NCI-H1694 treated with DMSO at 0.1 percent for 48 hours (cell line): Measurements from ENCODE around the gene KRT4.

Experiments
- DNase-seq: peaks from one replicate; lab custom pipeline; 2025; lab: John Stamatoyannopoulos, UW

Gene KRT4

GRCh38 chr12:52821826-52822660 is 8.1 kb upstream of the KRT4 start:
- no peak for DNase-seq

GRCh38 chr12:52821071-52821730 is 7.3 kb upstream of the KRT4 start:
- DNase-seq: no peak

GRCh38 chr12:52820521-52820920 is 6.6 kb upstream of the KRT4 start:
- no peak for DNase-seq

GRCh38 chr12:52819731-52820510 is 6.0 kb upstream of the KRT4 start:
- no peak for DNase-seq

- DNase-seq: no peak
These were observed 5.0 kb upstream of the KRT4 start for GRCh38 chr12:52818887-52819420.

- DNase-seq: no peak
These were observed 4.5 kb upstream of the KRT4 start for GRCh38 chr12:52818388-52818787.

- no peak for DNase-seq
These were observed 3.9 kb upstream of the KRT4 start for GRCh38 chr12:52817699-52818238.

GRCh38 chr12:52817003-52817698 is 3.2 kb upstream of the KRT4 start:
- no peak for DNase-seq

GRCh38 chr12:52815676-52816588 is 2.0 kb upstream of the KRT4 start:
- no peak for DNase-seq

GRCh38 chr12:52815161-52815560 is 1.2 kb upstream of the KRT4 start:
- DNase-seq: no peak

- DNase-seq: no peak
These were observed 817 bp upstream of the KRT4 start for GRCh38 chr12:52814710-52815155.

GRCh38 chr12:52813203-52813819 is 605 bp downstream of the KRT4 start:
- DNase-seq: no peak

GRCh38 chr12:52812749-52813148 is 1.2 kb downstream of the KRT4 start:
- DNase-seq: no peak

- DNase-seq: no peak
These were observed 1.9 kb downstream of the KRT4 start for GRCh38 chr12:52812073-52812400.

- DNase-seq: no peak
These were observed 2.5 kb downstream of the KRT4 start for GRCh38 chr12:52811191-52812072.

GRCh38 chr12:52810554-52810953 is 3.4 kb downstream of the KRT4 start:
- DNase-seq: no peak

- no peak for DNase-seq
These were observed 4.8 kb downstream of the KRT4 start for GRCh38 chr12:52809166-52809565.

- DNase-seq: no peak
These were observed 5.2 kb downstream of the KRT4 start for GRCh38 chr12:52808573-52809160.
